HG03103 (cell line): ENCODE measurements around the gene KLHDC10.
"Not testable (repeated sequence)": the region's sequence is repeated elsewhere in the genome, so short reads cannot be mapped to it uniquely, and the experiment has no call there.

Experiments
- ATAC-seq: cut with Tn5 transposase; IDR thresholded peaks from one replicate; pipeline ENCODE4 v1.9.1; 2021; ENCODE audit warnings: low read depth; ENCODE audit not compliant: unreplicated experiment

KLHDC10 gene

GRCh38 chr7:130113887-130114286, 43.6 kb downstream of the KLHDC10 start:
- peak; percentile 12 for ATAC-seq

GRCh38 chr7:130114374-130114773, 44.0 kb downstream of the KLHDC10 start:
- ATAC-seq: peak; percentile 56

DNA sequence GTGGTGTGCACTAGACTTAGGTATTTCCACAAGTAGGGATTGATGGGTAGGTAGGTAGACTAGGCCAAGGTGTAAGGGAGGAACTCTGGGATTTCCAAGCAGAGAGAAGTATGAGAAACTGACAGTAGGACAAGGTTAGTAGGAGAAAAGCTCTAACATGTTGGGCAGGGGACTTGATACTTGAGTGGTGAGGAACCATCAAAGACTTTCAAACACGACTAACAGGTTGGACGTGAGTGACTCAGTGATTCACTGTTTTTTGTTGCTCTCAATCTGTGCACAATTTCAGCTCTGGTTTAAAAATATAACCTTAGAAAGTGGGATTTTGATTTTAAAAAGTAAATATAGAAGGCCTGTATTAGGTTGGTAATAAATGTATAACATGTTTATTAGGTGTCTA, 44.4 kb downstream of the KLHDC10 start:
- peak; percentile 24 for ATAC-seq

- no peak for ATAC-seq
Measured at GRCh38 chr7:130118294-130118693, 48.0 kb downstream of the KLHDC10 start.

DNA sequence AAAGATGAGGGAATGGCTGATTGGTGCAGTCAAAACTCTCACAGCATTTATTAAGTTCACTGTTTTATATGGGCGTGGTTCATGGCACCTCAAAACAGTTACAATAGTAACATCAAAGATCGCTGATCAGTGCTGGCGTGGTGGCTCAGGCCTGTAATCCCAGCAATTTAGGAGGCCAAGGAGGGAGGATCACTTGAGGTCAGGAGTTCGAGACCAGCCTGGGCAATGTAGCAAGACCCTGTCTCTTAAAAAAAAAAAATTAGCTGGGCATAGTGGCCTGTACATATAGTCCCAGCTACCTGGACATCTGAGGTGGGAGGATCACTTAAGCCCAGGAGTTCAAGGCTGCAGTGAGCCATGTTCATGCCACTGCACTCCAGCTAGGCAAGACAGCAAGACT, 48.5 kb downstream of the KLHDC10 start:
- ATAC-seq: no peak

- no peak for ATAC-seq
Measured at GRCh38 chr7:130123501-130123900, 53.2 kb downstream of the KLHDC10 start.

- no peak for ATAC-seq
Measured at GRCh38 chr7:130124711-130125110, 54.4 kb downstream of the KLHDC10 start.

DNA sequence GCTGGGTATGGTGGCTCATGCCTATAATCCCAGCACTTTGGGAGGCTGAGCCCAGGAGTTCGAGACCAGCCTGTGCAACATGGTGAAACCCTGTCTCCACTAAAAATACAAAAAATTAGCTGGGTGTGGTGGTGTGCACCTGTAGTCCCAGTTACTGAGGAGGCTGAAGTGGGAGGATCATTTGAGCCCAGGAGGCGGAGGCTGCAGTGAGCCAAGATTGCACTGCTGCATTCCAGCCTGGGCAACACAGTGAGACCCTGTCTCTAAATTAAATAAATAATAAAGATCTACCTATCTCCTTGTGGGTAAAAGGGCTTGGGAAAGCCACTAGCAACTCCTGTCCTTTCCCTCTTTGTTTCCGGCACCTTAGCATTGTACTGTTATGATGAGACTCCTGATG, 56.5 kb downstream of the KLHDC10 start:
- ATAC-seq: not testable (repeated sequence)

- ATAC-seq: no peak
Measured at GRCh38 chr7:130127404-130127803, 57.1 kb downstream of the KLHDC10 start.

GRCh38 chr7:130127821-130128317, 57.5 kb downstream of the KLHDC10 start:
- no peak for ATAC-seq

DNA sequence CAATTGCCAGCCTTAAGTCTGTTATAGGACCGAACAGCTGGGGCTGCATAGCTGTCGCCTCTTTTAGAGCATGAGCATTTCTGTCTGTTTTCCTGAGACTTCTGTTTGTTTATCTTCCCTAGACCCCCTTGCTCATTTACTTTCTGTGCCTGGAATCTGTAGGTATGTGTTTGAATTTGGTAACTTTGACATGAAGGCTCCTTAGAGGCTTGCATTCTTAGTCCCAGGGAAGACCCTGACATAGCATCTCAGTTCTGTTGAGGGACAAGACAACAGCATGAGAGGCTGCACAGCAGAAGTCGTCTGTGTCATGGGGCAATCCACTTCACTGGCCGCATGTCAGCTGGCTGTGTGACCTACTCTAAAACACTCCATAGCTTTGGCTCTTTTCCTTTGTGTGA, 58.7 kb downstream of the KLHDC10 start:
- no peak for ATAC-seq

GRCh38 chr7:130131191-130131834, 61.0 kb downstream of the KLHDC10 start:
- ATAC-seq: no peak

GRCh38 chr7:130131964-130132875, 61.9 kb downstream of the KLHDC10 start:
- no peak for ATAC-seq

DNA sequence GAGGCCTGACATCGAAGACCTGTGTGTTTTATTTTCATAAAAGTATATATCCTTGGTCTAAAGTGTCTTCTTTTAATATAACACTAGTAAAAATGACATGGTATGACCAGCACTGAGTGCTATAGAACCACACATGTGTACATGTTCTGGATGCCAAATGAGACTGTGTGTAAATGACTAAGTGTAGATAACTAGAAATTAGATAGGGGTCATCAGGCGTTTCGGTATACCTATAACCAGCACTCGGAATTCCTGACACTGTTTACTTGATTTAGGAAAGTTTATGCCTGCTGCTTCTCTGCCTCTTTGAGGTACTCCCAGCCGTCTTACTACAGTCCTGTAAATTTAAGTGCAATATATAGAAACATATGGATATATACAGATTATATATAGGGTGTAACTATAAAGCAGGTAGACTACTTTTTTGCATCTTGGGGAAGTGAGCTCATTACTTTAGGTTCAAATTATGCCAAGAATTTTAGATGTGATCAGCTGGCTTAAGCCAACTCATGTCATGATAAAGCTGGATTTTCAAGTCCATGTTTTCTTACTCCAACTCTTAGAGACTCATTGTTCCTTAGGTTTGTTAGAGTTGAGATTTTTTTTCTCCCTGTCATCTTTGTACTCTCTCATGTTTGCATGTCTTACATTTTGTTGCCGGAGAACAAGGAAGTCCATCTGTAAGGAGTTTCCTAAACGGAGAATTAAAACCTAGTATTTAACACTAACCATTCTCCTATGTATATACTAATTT, 62.9 kb downstream of the KLHDC10 start:
- no peak for ATAC-seq

DNA sequence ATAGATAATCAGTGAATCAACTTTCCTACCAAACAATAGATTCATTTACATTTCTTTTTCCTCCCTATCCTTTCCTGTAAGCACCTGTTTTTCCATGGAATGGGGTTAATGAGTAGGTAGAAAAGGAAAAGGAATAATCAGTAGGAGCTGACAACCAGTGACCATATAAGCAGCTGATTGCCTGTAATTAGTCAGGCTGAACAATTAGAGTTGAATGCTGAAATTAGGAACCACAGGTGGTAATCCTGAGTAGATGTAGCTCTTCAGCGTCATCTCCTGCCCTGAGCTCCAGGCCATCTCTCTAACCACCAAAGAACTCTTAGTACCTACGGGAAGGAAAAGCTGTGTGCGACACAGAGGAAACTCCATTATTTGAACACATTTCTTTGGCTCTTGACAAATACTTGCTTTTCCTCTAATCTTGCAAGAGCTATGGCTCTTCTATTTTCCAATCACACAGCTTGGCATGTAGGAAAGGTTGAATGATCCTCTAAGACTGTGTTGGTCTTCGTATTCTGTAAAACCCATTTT, 63.8 kb downstream of the KLHDC10 start:
- no peak for ATAC-seq

- ATAC-seq: no peak
Measured at GRCh38 chr7:130134726-130135125, 64.4 kb downstream of the KLHDC10 start.

GRCh38 chr7:130135208-130136205, 65.2 kb downstream of the KLHDC10 start:
- no peak for ATAC-seq

- ATAC-seq: no peak
Measured at GRCh38 chr7:130136579-130137167, 66.3 kb downstream of the KLHDC10 start.

- ATAC-seq: no peak
Measured at GRCh38 chr7:130137207-130137606, 66.9 kb downstream of the KLHDC10 start.
